HEK293 (cell line): ENCODE data around the gene SYNGR4.

Experiments
- KLF16 ChIP-seq: fragments of 450-650 bp; formaldehyde crosslinking; IDR thresholded peaks from 2 replicates; pipeline ENCODE4 v1.5.1; 2017; ENCODE audit warnings: missing biosample characterization, missing genetic modification characterization
- ZNF24 ChIP-seq: fragments of 450-650 bp; formaldehyde crosslinking; IDR thresholded peaks from 2 replicates; pipeline ENCODE4 v1.5.1; 2016; ENCODE audit warnings: missing biosample characterization, missing genetic modification characterization
- ZNF600 ChIP-seq: fragments of 450-650 bp; formaldehyde crosslinking; IDR thresholded peaks from 2 replicates; pipeline ENCODE4 v1.5.1; 2016; ENCODE audit warnings: missing biosample characterization, missing genetic modification characterization
- TF ChIP-seq, protein P1 (sequence below): fragments of 450-650 bp; formaldehyde crosslinking; IDR thresholded peaks from 2 replicates; pipeline ENCODE4 v1.5.1; 2016; ENCODE audit warnings: missing biosample characterization, missing genetic modification characterization
- TF ChIP-seq, protein P2 (sequence below): fragments of 450-650 bp; formaldehyde crosslinking; IDR thresholded peaks from 2 replicates; pipeline ENCODE4 v1.5.1; 2016; ENCODE audit warnings: missing biosample characterization, missing genetic modification characterization

DNA sequence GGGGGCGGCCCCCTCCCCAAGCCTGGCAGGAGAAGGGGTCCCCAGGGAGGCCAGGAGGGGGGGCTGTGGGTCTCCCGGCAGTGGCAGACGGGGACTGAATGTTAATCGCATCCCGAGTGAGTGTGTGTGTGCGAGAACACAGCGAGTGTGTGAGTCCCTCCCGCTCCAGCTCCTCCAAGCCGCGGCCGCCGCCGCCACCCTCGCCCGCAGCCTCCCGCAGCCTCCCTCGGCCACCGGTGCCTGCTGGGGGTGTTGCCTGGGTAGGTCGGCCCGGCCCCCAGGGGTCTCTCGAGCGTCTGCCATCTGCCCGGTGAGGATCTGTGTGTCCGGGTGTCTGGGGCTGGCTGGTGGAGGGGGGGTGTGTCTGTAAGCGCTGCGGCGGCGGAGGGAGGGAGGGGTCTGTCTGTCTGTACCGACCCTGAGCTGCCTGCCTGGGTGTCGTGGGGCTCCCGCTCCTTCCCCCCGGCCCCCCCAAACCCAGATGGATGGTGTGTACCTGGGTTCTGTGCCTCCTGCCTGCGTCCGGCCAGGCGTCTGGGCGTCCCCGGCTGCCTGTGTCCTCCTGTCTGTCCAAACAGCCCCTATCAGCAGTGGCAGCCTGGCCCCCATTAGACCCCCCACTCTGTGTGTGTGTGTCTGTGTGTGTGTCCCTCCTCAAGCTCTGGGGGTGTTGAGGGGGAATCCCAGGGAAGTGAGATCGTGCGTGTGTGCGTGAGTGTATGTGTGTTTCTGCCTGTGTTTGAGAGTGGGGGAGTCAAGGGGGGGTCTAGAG lies 29.6 kb downstream of the SYNGR4 start, which contains the start of gene GRIN2D:
- TF ChIP-seq, protein P1, sequence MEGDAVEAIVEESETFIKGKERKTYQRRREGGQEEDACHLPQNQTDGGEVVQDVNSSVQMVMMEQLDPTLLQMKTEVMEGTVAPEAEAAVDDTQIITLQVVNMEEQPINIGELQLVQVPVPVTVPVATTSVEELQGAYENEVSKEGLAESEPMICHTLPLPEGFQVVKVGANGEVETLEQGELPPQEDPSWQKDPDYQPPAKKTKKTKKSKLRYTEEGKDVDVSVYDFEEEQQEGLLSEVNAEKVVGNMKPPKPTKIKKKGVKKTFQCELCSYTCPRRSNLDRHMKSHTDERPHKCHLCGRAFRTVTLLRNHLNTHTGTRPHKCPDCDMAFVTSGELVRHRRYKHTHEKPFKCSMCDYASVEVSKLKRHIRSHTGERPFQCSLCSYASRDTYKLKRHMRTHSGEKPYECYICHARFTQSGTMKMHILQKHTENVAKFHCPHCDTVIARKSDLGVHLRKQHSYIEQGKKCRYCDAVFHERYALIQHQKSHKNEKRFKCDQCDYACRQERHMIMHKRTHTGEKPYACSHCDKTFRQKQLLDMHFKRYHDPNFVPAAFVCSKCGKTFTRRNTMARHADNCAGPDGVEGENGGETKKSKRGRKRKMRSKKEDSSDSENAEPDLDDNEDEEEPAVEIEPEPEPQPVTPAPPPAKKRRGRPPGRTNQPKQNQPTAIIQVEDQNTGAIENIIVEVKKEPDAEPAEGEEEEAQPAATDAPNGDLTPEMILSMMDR (tag by site-specific recombination) = peak; percentile 73
- TF ChIP-seq ZNF24 (tag by site-specific recombination) (no peak), ZNF600 (peak; percentile 77), KLF16 (tag by site-specific recombination) (no peak)
- TF ChIP-seq, protein P2, sequence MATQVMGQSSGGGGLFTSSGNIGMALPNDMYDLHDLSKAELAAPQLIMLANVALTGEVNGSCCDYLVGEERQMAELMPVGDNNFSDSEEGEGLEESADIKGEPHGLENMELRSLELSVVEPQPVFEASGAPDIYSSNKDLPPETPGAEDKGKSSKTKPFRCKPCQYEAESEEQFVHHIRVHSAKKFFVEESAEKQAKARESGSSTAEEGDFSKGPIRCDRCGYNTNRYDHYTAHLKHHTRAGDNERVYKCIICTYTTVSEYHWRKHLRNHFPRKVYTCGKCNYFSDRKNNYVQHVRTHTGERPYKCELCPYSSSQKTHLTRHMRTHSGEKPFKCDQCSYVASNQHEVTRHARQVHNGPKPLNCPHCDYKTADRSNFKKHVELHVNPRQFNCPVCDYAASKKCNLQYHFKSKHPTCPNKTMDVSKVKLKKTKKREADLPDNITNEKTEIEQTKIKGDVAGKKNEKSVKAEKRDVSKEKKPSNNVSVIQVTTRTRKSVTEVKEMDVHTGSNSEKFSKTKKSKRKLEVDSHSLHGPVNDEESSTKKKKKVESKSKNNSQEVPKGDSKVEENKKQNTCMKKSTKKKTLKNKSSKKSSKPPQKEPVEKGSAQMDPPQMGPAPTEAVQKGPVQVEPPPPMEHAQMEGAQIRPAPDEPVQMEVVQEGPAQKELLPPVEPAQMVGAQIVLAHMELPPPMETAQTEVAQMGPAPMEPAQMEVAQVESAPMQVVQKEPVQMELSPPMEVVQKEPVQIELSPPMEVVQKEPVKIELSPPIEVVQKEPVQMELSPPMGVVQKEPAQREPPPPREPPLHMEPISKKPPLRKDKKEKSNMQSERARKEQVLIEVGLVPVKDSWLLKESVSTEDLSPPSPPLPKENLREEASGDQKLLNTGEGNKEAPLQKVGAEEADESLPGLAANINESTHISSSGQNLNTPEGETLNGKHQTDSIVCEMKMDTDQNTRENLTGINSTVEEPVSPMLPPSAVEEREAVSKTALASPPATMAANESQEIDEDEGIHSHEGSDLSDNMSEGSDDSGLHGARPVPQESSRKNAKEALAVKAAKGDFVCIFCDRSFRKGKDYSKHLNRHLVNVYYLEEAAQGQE (tag by site-specific recombination) = no peak
